Neural progenitor cell (in vitro differentiated cells): Measurements from ENCODE around the gene DCHS1. TPM values are rescaled to one million over a fixed set of nuclear protein-coding genes. Genes with fewer than 3 reads are reported as not detected.

Experiments
- DNase-seq: peaks from one replicate; pipeline ENCODE4 v3.0.0-alpha.2; 2016; ENCODE audit warnings: low spot score
- H2AFZ ChIP-seq: fragments of 200-600 bp; sonication (generic); replicated peaks from 2 replicates; pipeline ENCODE4 v1.6.1; 2016; ENCODE audit warnings: antibody characterized with exemption
- H3F3A ChIP-seq: fragments of 200-600 bp; sonication (generic); 2 replicates; pipeline ENCODE4 v1.6.1; 2016; ENCODE audit warnings: antibody characterized with exemption, low read depth
- H3K27ac ChIP-seq: fragments of 200-600 bp; sonication (generic); 2 replicates; pipeline ENCODE4 v1.5.1; 2016; ENCODE audit warnings: mild to moderate bottlenecking
- H3K27me3 ChIP-seq: fragments of 200-600 bp; sonication (generic); 2 replicates; pipeline ENCODE4 v1.6.1; 2016; ENCODE audit warnings: mild to moderate bottlenecking, moderate library complexity
- H3K36me3 ChIP-seq: fragments of 200-600 bp; sonication (generic); 2 replicates; pipeline ENCODE4 v1.5.1; 2016
- H3K4me1 ChIP-seq: fragments of 200-600 bp; sonication (generic); 2 replicates; pipeline ENCODE4 v1.6.1; 2016; ENCODE audit warnings: mixed run types
- H3K4me2 ChIP-seq: fragments of 200-600 bp; sonication (generic); 2 replicates; pipeline ENCODE4 v1.6.1; 2016
- H3K4me3 ChIP-seq: fragments of 200-600 bp; sonication (generic); 2 replicates; pipeline ENCODE4 v1.5.1; 2016
- H3K79me2 ChIP-seq: fragments of 200-600 bp; sonication (generic); 2 replicates; pipeline ENCODE4 v1.6.1; 2016; ENCODE audit warnings: low read depth
- H3K9ac ChIP-seq: fragments of 200-600 bp; sonication (generic); 2 replicates; pipeline ENCODE4 v1.6.1; 2016
- H3K9me3 ChIP-seq: fragments of 200-600 bp; sonication (generic); 2 replicates; pipeline ENCODE4 v1.5.1; 2016; ENCODE audit warnings: low read depth
- H4K20me1 ChIP-seq: fragments of 200-600 bp; sonication (generic); 2 replicates; pipeline ENCODE4 v1.6.1; 2016; ENCODE audit warnings: low read depth
- H3K27ac Mint-ChIP-seq: 3 replicates; pipeline ENCODE4 v1.8.0; 2021; ENCODE audit warnings: mixed read lengths
- H3K27me3 Mint-ChIP-seq: 2 replicates; pipeline ENCODE4 v1.8.0; 2022; ENCODE audit warnings: low read depth, mild to moderate bottlenecking, inconsistent platforms, moderate library complexity, mixed read lengths; ENCODE audit not compliant: insufficient read depth
- H3K36me3 Mint-ChIP-seq: 3 replicates; pipeline ENCODE4 v1.8.0; 2021; ENCODE audit warnings: mixed read lengths
- H3K4me1 Mint-ChIP-seq: 3 replicates; pipeline ENCODE4 v1.8.0; 2021; ENCODE audit warnings: mixed read lengths
- H3K4me3 Mint-ChIP-seq: 3 replicates; pipeline ENCODE4 v1.8.0; 2021; ENCODE audit warnings: mild to moderate bottlenecking, moderate library complexity, mixed read lengths
- H3K9me3 Mint-ChIP-seq: 3 replicates; pipeline ENCODE4 v1.8.0; 2020; ENCODE audit warnings: mixed read lengths
- EZH2 ChIP-seq: fragments of 200-600 bp; sonication (generic); IDR thresholded peaks from 2 replicates; pipeline ENCODE4 v1.6.1; 2017; ENCODE audit warnings: antibody characterized with exemption, mild to moderate bottlenecking, moderate library complexity
- EZH2phosphoT487 ChIP-seq: fragments of 200-600 bp; sonication (generic); IDR thresholded peaks from 2 replicates; pipeline ENCODE4 v1.6.1; 2017; ENCODE audit warnings: antibody characterized with exemption
- total RNA-seq: library from RNA; depleted of rRNA; stranded (reverse); fragments of >200 nt; gene quantifications from 2 replicates; pipeline ENCODE4 v1.2.3, GENCODE V29; 2015; ENCODE audit warnings: low replicate concordance
- TF ChIP-seq, protein P1 (sequence below): fragments of 200-600 bp; sonication (generic); IDR thresholded peaks from 2 replicates; pipeline ENCODE4 v1.5.1; 2017; ENCODE audit warnings: antibody characterized with exemption, mild to moderate bottlenecking

The DCHS1 gene
- total RNA-seq, 1 donor from 2014 or later: 4.5 TPM

DNA sequence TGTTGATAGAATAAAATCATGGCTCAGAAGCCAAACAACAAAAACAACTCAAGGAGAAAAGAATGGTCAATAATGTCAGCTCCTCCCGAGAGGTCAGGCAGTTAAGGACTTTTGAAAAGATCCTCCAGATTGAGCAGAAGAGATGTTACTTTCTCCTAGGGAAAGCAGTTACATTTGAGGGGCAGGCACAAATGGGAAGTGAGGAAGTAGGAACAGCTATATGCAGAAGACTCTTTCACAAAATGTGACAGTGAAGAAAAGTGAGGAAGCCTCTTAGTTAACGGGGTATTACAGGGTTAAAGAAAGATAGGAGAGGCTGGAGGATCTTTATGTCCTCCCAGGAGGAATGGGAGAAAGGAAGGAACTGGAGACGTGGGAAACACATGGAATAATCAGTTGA lies 3.4 kb downstream of the DCHS1 start:
- H3K36me3 Mint-ChIP-seq: no peaks in the 10 kb centered on the region
- H3K27ac Mint-ChIP-seq: no peak overlapping the region
- Histone ChIP-seq H3K4me1 (peaks cover 7% of the 10 kb centered on the region), H3K36me3 (no peaks in the 10 kb centered on the region), H3K79me2 (no peaks in the 10 kb centered on the region), H3K27me3 (peaks cover 60% of the 10 kb centered on the region), H4K20me1 (no peaks in the 10 kb centered on the region), H2AFZ (no peak overlapping the region), H3K9me3 (no peaks in the 10 kb centered on the region), H3K4me2 (no peak overlapping the region), H3K9ac (no peak overlapping the region), H3F3A (peaks cover 7% of the 10 kb centered on the region), H3K27ac (no peak overlapping the region), H3K4me3 (no peak overlapping the region)
- H3K4me1 Mint-ChIP-seq: peaks cover 10% of the 10 kb centered on the region
- H3K9me3 Mint-ChIP-seq: no peaks in the 10 kb centered on the region
- DNase-seq: no peak
- peaks cover 5% of the 10 kb centered on the region for H3K27me3 Mint-ChIP-seq
- TF ChIP-seq, protein P1, sequence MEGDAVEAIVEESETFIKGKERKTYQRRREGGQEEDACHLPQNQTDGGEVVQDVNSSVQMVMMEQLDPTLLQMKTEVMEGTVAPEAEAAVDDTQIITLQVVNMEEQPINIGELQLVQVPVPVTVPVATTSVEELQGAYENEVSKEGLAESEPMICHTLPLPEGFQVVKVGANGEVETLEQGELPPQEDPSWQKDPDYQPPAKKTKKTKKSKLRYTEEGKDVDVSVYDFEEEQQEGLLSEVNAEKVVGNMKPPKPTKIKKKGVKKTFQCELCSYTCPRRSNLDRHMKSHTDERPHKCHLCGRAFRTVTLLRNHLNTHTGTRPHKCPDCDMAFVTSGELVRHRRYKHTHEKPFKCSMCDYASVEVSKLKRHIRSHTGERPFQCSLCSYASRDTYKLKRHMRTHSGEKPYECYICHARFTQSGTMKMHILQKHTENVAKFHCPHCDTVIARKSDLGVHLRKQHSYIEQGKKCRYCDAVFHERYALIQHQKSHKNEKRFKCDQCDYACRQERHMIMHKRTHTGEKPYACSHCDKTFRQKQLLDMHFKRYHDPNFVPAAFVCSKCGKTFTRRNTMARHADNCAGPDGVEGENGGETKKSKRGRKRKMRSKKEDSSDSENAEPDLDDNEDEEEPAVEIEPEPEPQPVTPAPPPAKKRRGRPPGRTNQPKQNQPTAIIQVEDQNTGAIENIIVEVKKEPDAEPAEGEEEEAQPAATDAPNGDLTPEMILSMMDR: no peak
- TF ChIP-seq EZH2 (no peak), EZH2phosphoT487 (no peak)
- H3K4me3 Mint-ChIP-seq: no peak overlapping the region

DNA sequence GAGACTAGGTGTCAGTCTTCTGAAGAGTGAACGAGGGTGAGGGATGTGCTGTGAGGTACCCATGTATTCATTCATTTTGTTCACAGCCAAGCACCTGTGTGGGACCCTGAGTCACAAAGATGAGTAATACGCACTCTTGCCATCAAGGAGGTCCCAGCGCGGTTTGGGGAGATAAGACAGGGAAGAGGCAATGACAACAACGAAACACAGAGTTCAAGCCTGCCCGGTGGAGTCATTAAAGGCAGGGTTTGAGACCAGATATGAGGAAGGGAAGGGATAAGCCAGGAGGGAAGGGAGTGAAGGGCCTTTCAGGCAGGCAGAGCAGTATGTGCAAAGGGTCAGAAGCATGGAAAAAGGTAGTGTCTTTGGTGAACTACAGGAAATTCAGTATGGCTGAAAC lies 4.6 kb downstream of the DCHS1 start:
- no peaks in the 10 kb centered on the region for H3K4me1 Mint-ChIP-seq
- TF ChIP-seq EZH2 (no peak), EZH2phosphoT487 (no peak)
- TF ChIP-seq, protein P1: no peak
- Histone ChIP-seq H3K4me2 (no peak overlapping the region), H3F3A (peaks cover under 1% of the 10 kb centered on the region), H3K27me3 (peaks cover 48% of the 10 kb centered on the region), H3K27ac (no peak overlapping the region), H3K9me3 (no peaks in the 10 kb centered on the region), H3K36me3 (no peaks in the 10 kb centered on the region), H3K4me3 (no peak overlapping the region), H3K9ac (no peak overlapping the region), H3K79me2 (no peaks in the 10 kb centered on the region), H2AFZ (no peak overlapping the region), H3K4me1 (peaks cover 10% of the 10 kb centered on the region), H4K20me1 (no peaks in the 10 kb centered on the region)
- no peak overlapping the region for H3K27ac Mint-ChIP-seq
- no peaks in the 10 kb centered on the region for H3K36me3 Mint-ChIP-seq
- H3K9me3 Mint-ChIP-seq: no peaks in the 10 kb centered on the region
- no peak for DNase-seq
- no peaks in the 10 kb centered on the region for H3K27me3 Mint-ChIP-seq
- no peak overlapping the region for H3K4me3 Mint-ChIP-seq

DNA sequence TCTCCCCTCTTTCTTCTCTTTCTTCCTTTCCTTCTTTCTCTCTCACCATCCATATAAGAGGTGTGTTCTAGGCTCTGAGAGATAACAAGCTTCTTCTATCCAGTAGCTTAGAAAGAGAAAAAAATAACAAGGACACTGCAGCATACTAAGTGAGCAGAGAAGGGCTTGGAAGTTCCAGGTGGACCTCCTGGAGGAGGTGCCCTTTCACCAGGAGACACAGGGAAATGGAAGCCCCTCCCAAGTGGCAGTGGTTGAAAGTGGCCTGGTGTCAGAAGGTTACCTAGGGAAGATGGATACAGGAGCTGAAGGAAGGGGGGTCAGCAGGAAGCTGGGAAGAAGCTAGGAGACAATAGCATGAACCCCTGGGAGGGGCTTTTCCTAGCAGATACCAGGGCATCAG lies 5.5 kb downstream of the DCHS1 start:
- no peak overlapping the region for H3K4me3 ChIP-seq

More for the DNA sequence above, 5.5 kb downstream of the DCHS1 start:
- Histone ChIP-seq H3F3A (no peaks in the 10 kb centered on the region), H3K27ac (no peak overlapping the region), H3K4me1 (peaks cover 10% of the 10 kb centered on the region), H3K27me3 (peaks cover 43% of the 10 kb centered on the region), H3K36me3 (no peaks in the 10 kb centered on the region), H2AFZ (no peak overlapping the region), H4K20me1 (no peaks in the 10 kb centered on the region), H3K79me2 (no peaks in the 10 kb centered on the region), H3K9ac (no peak overlapping the region), H3K9me3 (no peaks in the 10 kb centered on the region), H3K4me2 (no peak overlapping the region)
- Mint-ChIP-seq H3K4me1 (peaks cover 4% of the 10 kb centered on the region), H3K36me3 (peaks cover 7% of the 10 kb centered on the region), H3K9me3 (no peaks in the 10 kb centered on the region), H3K27ac (no peak overlapping the region), H3K27me3 (no peaks in the 10 kb centered on the region), H3K4me3 (no peak overlapping the region)
- TF ChIP-seq, protein P1: no peak
- no peak for TF ChIP-seq EZH2
- TF ChIP-seq EZH2phosphoT487: no peak
- DNase-seq: no peak
